ENCODE results near the gene NECTIN1.

NECTIN1 gene

GRCh38 chr11:119694334-119694733, 34.7 kb downstream of the NECTIN1 start:
- TF ChIP-seq CTCF (IDR thresholded peaks at IDR 0.05): no peak
- no peak overlapping the region for H3K4me3 ChIP-seq
- no peak overlapping the region for H3K27ac ChIP-seq
- no peak for DNase-seq (ENCODE audit: low spot score)

- Histone ChIP-seq H3K27ac (no peak overlapping the region), H3K4me3 (no peak overlapping the region)
- TF ChIP-seq CTCF (IDR thresholded peaks at IDR 0.05): no peak
- DNase-seq (ENCODE audit: low spot score): no peak
Observed at GRCh38 chr11:119693253-119693815, 35.7 kb downstream of the NECTIN1 start.

- Histone ChIP-seq H3K4me3 (no peak overlapping the region), H3K27ac (no peak overlapping the region)
- DNase-seq (ENCODE audit: low spot score): no peak
- no peak for TF ChIP-seq CTCF (IDR thresholded peaks at IDR 0.05)
Observed at GRCh38 chr11:119692540-119692820, 36.5 kb downstream of the NECTIN1 start.

GRCh38 chr11:119691701-119692539, 37.1 kb downstream of the NECTIN1 start:
- Histone ChIP-seq H3K27ac (no peak overlapping the region), H3K4me3 (no peak overlapping the region)
- DNase-seq (ENCODE audit: low spot score): no peak
- no peak for TF ChIP-seq CTCF (IDR thresholded peaks at IDR 0.05)

- Histone ChIP-seq H3K4me3 (no peak overlapping the region), H3K27ac (no peak overlapping the region)
- TF ChIP-seq CTCF (IDR thresholded peaks at IDR 0.05): no peak
- no peak for DNase-seq (ENCODE audit: low spot score)
Observed at GRCh38 chr11:119691020-119691666, 37.9 kb downstream of the NECTIN1 start.

- TF ChIP-seq CTCF (IDR thresholded peaks at IDR 0.05): no peak
- no peak for DNase-seq (ENCODE audit: low spot score)
- H3K4me3 ChIP-seq: no peak overlapping the region
- H3K27ac ChIP-seq: no peak overlapping the region
Observed at GRCh38 chr11:119689302-119689701, 39.7 kb downstream of the NECTIN1 start.

- Histone ChIP-seq H3K27ac (no peak overlapping the region), H3K4me3 (no peak overlapping the region)
- no peak for TF ChIP-seq CTCF (IDR thresholded peaks at IDR 0.05)
- no peak for DNase-seq (ENCODE audit: low spot score)
Observed at GRCh38 chr11:119688356-119688755, 40.6 kb downstream of the NECTIN1 start.

Data from coronary artery (tissue), 2 donors.